Measurements from ENCODE around the gene RHCE.
"Not testable (repeated sequence)": the region's sequence is repeated elsewhere in the genome, so short reads cannot be mapped to it uniquely, and the experiment has no call there.

The RHCE gene

DNA sequence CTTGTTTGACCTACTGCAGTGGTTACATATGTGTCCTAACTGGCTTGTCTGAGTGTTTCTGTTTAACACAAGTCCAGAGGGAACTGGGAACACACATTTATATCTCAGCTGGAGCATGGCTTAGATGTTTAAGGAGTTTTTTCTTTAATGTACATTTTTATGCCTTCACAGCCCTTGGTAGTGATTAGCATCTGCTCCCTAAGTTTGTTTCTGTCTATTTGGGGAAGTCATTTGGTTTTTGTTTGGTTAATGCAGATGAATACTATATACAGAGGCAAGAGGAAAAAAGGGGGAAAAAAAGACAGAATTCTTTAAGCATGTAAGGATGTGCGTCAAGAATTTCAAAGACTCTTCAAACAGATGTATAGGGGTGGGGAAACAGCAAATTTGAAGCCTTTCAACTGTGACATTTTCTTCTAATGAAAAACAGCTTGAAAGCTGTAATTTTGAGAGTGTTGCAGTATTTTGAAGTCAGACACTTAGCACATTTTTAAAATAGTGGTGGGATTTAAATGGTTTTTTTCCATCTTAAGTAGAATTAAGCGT, 25.4 kb upstream of the RHCE start:
- no peak for TF ChIP-seq JUND (IDR thresholded peaks at IDR 0.05; ENCODE audit: low read depth)
- no peak for DNase-seq (ENCODE audit: low read depth in 1 of 2, low spot score in 1 of 2)
- in situ Hi-C loops (cut with HindIII; ENCODE audit: low pct_unique_long_range_greater_than_20kb, low sequenced_read_pairs): no loop called here

DNA sequence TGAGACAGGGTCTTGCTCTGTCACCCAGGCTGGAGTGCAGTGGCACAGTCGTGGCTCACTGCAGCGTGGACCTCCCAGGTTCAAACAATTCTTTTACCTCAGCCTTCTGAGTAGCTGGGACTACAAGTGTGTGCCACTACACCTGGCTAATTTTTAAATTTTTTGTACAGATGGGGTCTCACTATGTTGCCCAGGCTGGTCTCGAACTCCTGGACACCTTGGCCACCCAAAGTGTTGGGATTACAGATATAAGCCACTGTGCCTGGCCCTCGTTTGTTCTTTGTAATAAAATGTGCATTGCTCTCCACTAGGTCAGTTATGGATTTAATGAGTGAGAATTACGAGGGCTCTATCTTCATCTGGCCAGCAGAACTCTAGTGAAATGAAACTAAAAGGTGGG, 24.0 kb upstream of the RHCE start:
- in situ Hi-C loops (cut with HindIII; ENCODE audit: low pct_unique_long_range_greater_than_20kb, low sequenced_read_pairs); DNase-seq (ENCODE audit: low read depth in 1 of 2, low spot score in 1 of 2): not testable (repeated sequence)

DNA sequence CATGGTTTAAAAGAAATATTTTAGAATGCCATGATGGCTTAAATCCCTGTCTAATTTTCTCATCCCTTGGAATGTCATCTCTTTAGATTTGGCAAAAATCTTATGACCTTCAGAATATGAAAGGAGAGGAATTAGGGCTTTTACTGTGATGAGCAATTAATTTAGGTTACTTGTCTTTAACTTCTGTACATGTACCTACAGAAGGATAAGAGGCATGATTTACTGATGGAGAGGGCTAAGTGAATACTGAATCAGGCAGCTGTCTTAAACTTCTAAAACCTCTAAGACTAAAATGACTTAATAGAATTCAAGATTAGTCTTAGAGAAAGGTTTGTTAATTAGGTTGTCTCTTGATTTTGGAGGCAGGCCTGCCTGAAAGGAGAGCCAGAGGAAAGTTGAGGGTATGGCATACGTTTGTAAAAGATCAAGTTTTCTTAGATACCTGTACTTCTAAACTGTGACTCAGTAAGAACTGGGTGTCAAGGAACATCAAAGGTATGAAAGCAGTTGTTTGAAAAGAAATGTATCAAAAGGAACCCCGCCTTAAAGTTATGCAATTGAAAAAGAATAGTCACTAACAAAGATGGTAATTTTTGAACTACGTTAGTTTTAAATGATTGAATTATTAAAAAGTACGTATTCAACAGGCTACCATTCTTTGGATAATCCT, 22.5 kb upstream of the RHCE start:
- in situ Hi-C loops (cut with HindIII; ENCODE audit: low pct_unique_long_range_greater_than_20kb, low sequenced_read_pairs): no loop called here
- DNase-seq (ENCODE audit: low read depth in 1 of 2, low spot score in 1 of 2): no peak
- no peak for TF ChIP-seq JUND (IDR thresholded peaks at IDR 0.05; ENCODE audit: low read depth)

DNA sequence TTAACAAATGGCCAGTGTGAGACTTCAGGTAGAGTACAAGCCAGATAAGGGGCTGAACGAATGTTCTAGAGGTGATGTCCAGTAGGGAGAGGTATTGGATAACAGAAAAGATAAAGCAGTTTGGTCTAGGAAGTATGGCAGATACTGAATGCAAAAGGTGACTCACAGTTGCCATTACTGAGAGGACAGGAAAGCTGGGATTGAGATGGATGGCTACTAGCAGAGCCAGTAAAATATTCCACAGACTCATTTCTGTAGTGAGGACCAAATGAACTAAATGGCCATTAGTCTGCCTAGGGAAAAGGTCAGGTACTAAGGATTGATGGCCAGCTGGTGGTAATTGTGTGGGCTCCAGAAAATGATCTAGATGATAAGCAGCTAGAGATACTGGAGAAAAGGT, 21.6 kb upstream of the RHCE start:
- in situ Hi-C loops (cut with HindIII; ENCODE audit: low pct_unique_long_range_greater_than_20kb, low sequenced_read_pairs): no loop called here
- DNase-seq (ENCODE audit: low read depth in 1 of 2, low spot score in 1 of 2): no peak
- no peak for TF ChIP-seq JUND (IDR thresholded peaks at IDR 0.05; ENCODE audit: low read depth)

DNA sequence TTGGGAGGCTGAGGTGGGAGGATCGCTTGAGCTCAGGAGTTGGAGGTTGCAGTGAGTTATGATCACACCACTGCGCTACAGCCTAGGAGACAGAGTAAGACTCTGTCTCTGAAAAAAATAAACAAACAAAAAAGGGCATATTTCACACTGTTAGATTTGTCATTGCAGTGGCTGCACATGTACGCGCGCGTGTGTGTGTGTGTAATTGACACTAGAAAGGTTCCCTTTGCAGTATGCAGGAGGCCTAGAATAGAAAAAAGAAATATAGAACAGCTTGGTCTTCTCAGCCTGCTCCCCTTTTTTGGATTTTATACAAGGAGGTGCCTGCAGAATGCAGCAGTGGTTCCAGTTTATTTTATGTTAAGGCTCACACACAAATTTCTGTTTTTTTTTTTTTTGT, 18.7 kb upstream of the RHCE start:
- in situ Hi-C loops (cut with HindIII; ENCODE audit: low pct_unique_long_range_greater_than_20kb, low sequenced_read_pairs): no loop called here
- no peak for DNase-seq (ENCODE audit: low read depth in 1 of 2, low spot score in 1 of 2)
- TF ChIP-seq JUND (IDR thresholded peaks at IDR 0.05; ENCODE audit: low read depth): no peak

DNA sequence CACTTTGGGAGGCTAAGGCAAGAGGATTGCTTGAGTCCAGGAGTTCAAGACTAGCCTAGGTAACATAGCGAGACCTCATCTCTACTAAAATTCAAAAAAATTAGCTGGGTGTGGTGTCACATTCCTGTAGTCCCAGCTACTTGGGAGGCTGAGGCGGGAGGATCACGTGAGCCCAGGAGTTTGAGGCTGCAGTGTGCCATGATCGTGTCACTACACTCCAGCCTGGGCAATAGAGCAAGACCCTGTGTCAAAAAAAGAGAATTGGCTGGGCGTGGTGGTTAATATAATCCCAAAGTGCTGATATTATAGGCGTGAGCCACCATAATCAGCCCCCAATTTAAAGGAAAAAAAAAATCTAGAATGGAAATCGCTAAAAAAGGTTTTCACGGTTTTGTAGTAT, 17.0 kb upstream of the RHCE start:
- no peak for DNase-seq (ENCODE audit: low read depth in 1 of 2, low spot score in 1 of 2)
- in situ Hi-C loops (cut with HindIII; ENCODE audit: low pct_unique_long_range_greater_than_20kb, low sequenced_read_pairs): no loop called here
- no peak for TF ChIP-seq JUND (IDR thresholded peaks at IDR 0.05; ENCODE audit: low read depth)

DNA sequence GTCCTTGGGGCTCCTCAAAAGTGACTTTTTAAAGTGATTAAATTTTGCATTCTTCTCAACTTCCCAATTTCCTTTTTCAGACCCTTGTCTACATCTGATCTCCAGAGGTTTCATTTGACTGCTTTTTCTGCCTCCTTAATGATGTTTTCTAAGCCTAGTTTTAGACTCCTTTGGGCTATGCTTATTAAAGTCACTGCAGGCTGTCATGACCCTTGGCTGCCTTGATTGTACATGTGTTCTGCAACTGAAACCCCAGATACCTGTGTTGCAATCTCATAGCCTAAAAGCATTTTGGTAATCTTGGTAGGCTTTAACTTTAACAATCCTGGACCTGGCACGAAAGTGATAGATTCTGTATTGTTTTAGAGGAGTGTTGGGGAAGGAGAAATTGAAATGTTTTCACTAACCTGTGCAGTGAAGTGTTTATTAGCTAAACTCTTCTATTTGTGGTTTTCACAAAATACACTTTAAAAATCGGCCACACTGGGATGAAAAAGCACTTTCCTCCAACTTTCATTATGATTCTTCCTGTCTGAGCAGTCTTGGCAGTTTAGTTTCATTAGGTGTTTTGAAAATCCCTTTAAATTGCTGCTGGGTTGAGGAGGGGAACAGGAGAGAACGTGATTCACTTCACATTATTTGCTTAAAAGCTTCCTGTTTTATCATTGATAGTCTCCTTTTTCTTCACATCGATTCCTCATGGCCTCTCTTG, 14.9 kb upstream of the RHCE start:
- TF ChIP-seq JUND (IDR thresholded peaks at IDR 0.05; ENCODE audit: low read depth): no peak
- in situ Hi-C loops (cut with HindIII; ENCODE audit: low pct_unique_long_range_greater_than_20kb, low sequenced_read_pairs): no loop called here
- no peak for DNase-seq (ENCODE audit: low read depth in 1 of 2, low spot score in 1 of 2)

DNA sequence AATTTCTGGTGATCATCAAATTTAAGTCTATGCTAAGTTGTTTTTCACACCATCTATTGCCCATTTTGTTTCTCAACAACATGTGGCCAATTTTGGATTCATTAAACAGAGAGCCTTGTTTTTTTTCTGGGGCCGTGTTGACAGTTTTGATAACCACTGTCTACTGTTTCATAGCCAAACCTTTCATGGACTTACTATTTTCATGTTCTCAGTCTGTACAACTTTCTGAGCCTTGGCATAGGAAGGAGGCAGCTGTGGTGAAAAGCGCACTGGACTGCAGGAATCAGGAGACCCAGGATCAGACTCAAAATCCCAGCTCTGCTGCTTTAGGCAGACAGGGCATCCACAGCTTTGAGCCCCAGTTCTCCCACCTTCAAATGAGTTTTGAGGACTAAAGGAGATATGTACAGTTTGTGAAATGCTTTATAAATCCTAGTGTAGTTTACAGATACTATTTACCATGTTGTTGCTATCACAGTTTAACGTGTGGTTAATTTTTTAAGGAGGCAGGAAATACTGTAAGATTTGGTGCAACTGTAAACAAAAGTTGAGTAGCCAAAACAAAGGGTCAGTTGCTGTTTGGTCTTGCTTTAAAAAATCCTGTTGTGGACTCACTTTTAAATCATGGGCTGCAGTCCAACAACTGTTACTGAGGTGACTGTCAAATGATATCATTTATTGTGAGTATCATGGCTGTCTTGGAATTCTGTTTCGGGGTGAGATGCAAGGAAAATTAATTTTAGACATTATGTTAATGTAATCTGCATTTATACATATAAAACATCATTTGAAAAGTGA, 13.0 kb upstream of the RHCE start:
- in situ Hi-C loops (cut with HindIII; ENCODE audit: low pct_unique_long_range_greater_than_20kb, low sequenced_read_pairs): no loop called here

DNA sequence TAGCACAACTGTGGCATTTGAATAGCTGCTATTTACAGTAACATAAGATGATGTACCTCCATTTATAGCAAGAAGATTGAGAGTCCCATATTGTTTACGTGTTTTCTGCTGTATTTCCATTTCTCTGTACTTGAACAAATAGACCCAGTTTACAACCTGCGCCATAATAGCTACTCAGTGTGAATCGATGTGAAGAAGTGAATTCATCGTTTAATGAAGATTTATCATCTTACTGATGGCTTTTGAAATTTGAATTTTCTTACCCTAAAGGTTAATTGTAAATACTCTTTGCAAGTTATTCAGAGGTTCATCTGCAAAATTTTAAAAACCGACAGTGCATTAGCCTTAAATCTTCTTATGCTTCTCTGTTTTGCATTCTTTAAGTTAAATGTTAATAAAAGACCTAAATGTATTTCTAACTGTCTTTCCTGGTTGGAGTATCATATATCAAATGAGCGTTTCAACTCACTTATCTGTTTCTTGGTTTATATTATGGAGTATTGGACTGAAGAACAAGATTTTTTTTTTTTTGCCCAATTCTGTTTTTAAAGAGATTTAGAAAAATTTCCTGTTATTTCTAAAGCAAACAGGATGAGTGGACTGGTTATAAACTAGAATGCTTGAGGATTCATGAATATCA, 12.2 kb upstream of the RHCE start:
- no peak for TF ChIP-seq JUND (IDR thresholded peaks at IDR 0.05; ENCODE audit: low read depth)
- DNase-seq (ENCODE audit: low read depth in 1 of 2, low spot score in 1 of 2): no peak
- in situ Hi-C loops (cut with HindIII; ENCODE audit: low pct_unique_long_range_greater_than_20kb, low sequenced_read_pairs): no loop called here

More for the DNA sequence above, 13.0 kb upstream of the RHCE start:
- no peak for DNase-seq (ENCODE audit: low read depth in 1 of 2, low spot score in 1 of 2)
- no peak for TF ChIP-seq JUND (IDR thresholded peaks at IDR 0.05; ENCODE audit: low read depth)

DNA sequence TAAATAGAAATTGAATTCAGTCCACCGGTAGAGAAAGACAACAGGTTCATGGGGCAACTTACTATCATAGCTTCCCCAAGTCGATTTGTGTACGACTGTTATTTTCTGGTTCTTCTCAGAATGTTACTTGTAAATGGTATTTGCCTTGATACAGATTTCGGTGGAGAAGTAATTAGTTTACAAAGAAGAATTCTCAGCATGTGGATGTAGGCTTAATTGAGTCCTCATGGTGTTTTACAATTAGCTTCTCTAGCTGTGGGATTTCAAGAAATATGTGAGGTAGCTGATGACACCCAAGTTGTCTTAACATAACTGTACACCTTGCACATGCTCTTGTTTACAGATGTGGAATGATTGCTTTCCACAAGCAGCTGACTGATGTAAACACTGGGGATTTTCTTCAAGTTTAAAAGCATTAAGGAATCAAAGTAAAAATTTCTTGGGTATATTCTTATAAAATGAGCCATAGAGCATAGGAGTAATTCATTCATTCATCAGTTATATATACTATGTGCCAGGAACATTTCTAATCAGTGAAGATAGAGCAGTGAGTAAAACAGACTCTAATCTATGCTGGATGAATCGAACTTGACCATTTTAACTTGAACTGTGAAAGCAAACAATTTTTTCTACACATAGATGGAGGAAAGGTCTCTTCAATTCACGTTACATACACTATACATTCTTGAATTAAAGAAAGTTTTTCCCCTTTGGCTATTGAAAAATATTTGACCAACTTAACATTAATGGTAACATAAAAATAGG, 11.5 kb upstream of the RHCE start:
- DNase-seq (ENCODE audit: low read depth in 1 of 2, low spot score in 1 of 2): no peak
- no peak for TF ChIP-seq JUND (IDR thresholded peaks at IDR 0.05; ENCODE audit: low read depth)
- in situ Hi-C loops (cut with HindIII; ENCODE audit: low pct_unique_long_range_greater_than_20kb, low sequenced_read_pairs): no loop called here

DNA sequence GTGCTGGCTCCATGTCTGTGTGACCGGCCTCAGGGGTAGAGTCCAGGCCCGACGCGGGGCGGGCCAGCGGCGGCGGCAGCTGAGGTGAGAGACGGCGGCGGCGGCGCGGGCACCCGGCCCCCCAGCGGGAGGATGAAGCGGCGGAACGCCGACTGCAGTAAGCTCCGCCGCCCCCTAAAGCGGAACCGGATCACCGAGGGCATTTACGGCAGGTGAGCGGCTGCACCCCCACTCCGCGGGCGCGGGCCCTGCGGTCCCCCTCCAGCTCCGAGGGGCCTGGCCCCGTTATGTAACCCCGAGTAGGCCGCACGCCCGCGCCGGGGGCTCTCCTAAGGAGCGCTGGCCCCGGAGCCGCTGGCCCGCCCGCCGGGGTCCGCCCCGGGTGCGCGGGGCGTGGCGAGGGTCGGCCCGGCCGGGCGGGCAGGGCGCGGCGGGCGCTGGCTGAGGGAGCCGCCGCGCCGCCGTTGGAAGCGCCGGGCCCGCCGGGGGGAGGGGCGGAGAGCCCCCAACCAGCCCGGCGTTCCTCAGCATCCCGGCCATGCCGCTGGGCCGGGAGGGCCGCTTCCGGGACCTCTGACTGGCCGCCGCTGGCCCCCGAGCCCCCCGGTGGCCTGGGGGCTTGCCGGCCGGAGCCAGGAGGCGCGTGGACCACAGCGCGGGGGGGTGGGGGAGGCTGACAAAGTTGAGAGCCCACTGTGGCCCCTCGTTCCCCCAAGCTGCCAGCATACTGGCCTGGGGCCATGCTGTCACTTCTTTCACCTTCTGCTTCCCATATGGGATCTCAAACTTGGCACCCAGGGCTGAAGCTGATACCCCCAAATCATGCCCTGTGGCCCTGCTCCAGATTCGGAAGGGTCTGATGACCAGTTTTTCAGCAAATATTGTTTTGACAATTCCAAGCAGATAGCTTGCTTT, 10.6 kb upstream of the RHCE start:
- DNase-seq (ENCODE audit: low read depth in 1 of 2, low spot score in 1 of 2): no peak
- in situ Hi-C loops (cut with HindIII; ENCODE audit: low pct_unique_long_range_greater_than_20kb, low sequenced_read_pairs): no loop called here
- no peak for TF ChIP-seq JUND (IDR thresholded peaks at IDR 0.05; ENCODE audit: low read depth)

All from T47D (cell line).